ENCODE data around the gene GPRIN2. TPM values are rescaled to one million over a fixed set of nuclear protein-coding genes. Genes with fewer than 3 reads are reported as not detected.
A peak's percentile ranks its signal among the peaks of the same experiment; 100 is the strongest.

GPRIN2 gene
- total and polyA plus RNA-seq, 2 of the 8 experiments (the other 6 are each of a cell fraction or from before 2014, with no cell fraction given), result 14.3 to 18.6 TPM

GRCh38 chr10:46541017-46541661 lies 15.3 kb downstream of the GPRIN2 start (continued):
- peak; percentile 34; the same call in 1 of the 2 replicates for TF ChIP-seq CREB1 (IDR thresholded peaks at IDR 0.05)
- TF ChIP-seq ATF2 (IDR thresholded peaks at IDR 0.05; ENCODE audit: low read length), result no peak
- TF ChIP-seq RNF2 (IDR thresholded peaks at IDR 0.05; ENCODE audit: borderline replicate concordance, low read depth, low read length, missing control alignments, poor library complexity, severe bottlenecking), result no peak
- TF ChIP-seq CHD2 (IDR thresholded peaks at IDR 0.05; ENCODE audit: low read length), result 0 out of 2 replicates have a peak, but pooled peaks have one; percentile 56
- TF ChIP-seq KDM1A (IDR thresholded peaks at IDR 0.05; ENCODE audit: borderline replicate concordance, low read length), result no peak; the same call in 1 of the 2 replicates
- no peak for TF ChIP-seq EZH2 (IDR thresholded peaks at IDR 0.05; ENCODE audit: low read depth, low read length, severe bottlenecking)
